Measurements from ENCODE around the gene NCR1.
"Not testable (repeated sequence)": the region's sequence is repeated elsewhere in the genome, so short reads cannot be mapped to it uniquely, and the experiment has no call there.

DNA sequence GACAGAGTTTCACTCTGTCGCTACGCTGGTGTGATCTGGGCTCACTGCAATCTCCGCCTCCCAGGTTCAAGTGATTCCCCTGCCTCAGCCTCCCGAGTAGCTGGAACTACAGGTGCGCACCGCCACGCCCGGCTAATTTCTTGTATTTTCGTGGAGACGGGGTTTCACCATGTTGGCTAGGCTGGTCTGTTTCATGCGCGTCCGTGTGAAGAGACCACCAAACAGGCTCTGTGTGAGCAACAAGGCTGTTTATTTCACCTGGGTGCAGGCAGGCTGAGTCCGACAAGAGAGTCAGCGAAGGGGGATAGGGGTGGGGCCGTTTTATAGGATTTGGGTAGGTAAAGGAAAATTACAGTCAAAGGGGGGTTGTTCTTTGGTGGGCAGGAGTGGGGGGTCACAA is 11.8 kb upstream of the NCR1 start:
- TF ChIP-seq, protein P1, sequence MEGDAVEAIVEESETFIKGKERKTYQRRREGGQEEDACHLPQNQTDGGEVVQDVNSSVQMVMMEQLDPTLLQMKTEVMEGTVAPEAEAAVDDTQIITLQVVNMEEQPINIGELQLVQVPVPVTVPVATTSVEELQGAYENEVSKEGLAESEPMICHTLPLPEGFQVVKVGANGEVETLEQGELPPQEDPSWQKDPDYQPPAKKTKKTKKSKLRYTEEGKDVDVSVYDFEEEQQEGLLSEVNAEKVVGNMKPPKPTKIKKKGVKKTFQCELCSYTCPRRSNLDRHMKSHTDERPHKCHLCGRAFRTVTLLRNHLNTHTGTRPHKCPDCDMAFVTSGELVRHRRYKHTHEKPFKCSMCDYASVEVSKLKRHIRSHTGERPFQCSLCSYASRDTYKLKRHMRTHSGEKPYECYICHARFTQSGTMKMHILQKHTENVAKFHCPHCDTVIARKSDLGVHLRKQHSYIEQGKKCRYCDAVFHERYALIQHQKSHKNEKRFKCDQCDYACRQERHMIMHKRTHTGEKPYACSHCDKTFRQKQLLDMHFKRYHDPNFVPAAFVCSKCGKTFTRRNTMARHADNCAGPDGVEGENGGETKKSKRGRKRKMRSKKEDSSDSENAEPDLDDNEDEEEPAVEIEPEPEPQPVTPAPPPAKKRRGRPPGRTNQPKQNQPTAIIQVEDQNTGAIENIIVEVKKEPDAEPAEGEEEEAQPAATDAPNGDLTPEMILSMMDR (IDR thresholded peaks at IDR 0.05) = not testable (repeated sequence)
- not testable (repeated sequence) for TF ChIP-seq POLR2A (IDR thresholded peaks at IDR 0.05)

Measured in testis (tissue), 2 donors.